ENCODE measurements around the gene RNF44.

- no peak for TF ChIP-seq CTCF (IDR thresholded peaks at IDR 0.05 in 2 of 3, conservative IDR thresholded peaks at IDR 0.05 in 1 of 3; ENCODE audit: borderline replicate concordance in 1 of 3, insufficient read depth in 1 of 3, low read depth in 2 of 3, low read length in 2 of 3)
- TF ChIP-seq SIN3A (IDR thresholded peaks at IDR 0.05; ENCODE audit: low read depth): no peak
Measured at GRCh38 chr5:176581361-176581760, 44.2 kb upstream of the RNF44 start.
